IMR-90 (cell line): ENCODE measurements around the gene TBC1D8. TPM values are rescaled to one million over a fixed set of nuclear protein-coding genes. Genes with fewer than 3 reads are reported as not detected.

Experiments used
- ATAC-seq: fragments of 200-7000 bp; cut with Tn5 transposase; 2 replicates; pipeline ENCODE4 v1.9.1; 2020; ENCODE audit warnings: low read depth, mild to moderate bottlenecking, moderate library complexity
- BruUV-seq: library from RNA; stranded (reverse); fragments of 400-500 nt; replicated peaks from 2 replicates; lab custom pipeline; 2021; lab: Mats Ljungman, UMichigan
- CTCF ChIA-PET: fragments of 300-600 bp; formaldehyde crosslinking; extraction: SDS; loops from one replicate; lab custom pipeline; 2021; ENCODE audit warnings: antibody characterized with exemption; lab: Yijun Ruan, JAX
- POLR2A ChIA-PET: fragments of 300-600 bp; sonication (Branson Sonifier 250); formaldehyde crosslinking; loops from one replicate; lab custom pipeline; 2022; ENCODE audit warnings: antibody characterized with exemption; ENCODE audit not compliant: unreplicated experiment; lab: Charles Lee
- DNase-seq: peaks from one replicate; pipeline ENCODE4 v3.0.0; 2013
- H2AFZ ChIP-seq: replicated peaks from 2 replicates; pipeline ENCODE3; 2013; ENCODE audit warnings: low read length, mild to moderate bottlenecking; ENCODE audit not compliant: poor library complexity
- H2AK5ac ChIP-seq: 2 replicates; pipeline ENCODE4 v1.6.1; 2013; ENCODE audit warnings: low read depth, low read length, inconsistent platforms
- H2AK9ac ChIP-seq: replicated peaks from 2 replicates; pipeline ENCODE3; 2013; ENCODE audit warnings: mild to moderate bottlenecking, low read depth, low read length, moderate library complexity; ENCODE audit not compliant: poor library complexity
- H2BK120ac ChIP-seq: 2 replicates; pipeline ENCODE4 v1.6.1; 2013; ENCODE audit warnings: low read depth, low read length, inconsistent platforms
- H2BK15ac ChIP-seq: 3 replicates; pipeline ENCODE4 v1.6.1; 2013; ENCODE audit warnings: low read depth, low read length, inconsistent platforms
- H2BK20ac ChIP-seq: 2 replicates; pipeline ENCODE4 v1.6.1; 2013; ENCODE audit warnings: low read depth, mild to moderate bottlenecking, inconsistent platforms, low read length, moderate library complexity
- H2BK5ac ChIP-seq: 2 replicates; pipeline ENCODE4 v1.6.1; 2013; ENCODE audit warnings: mild to moderate bottlenecking, low read depth, low read length, inconsistent platforms; ENCODE audit not compliant: poor library complexity, severe bottlenecking
- H3K14ac ChIP-seq: replicated peaks from 2 replicates; pipeline ENCODE4 v1.6.1; 2013; ENCODE audit warnings: low read depth, low read length, inconsistent platforms
- H3K18ac ChIP-seq: 2 replicates; pipeline ENCODE4 v1.6.1; 2013; ENCODE audit warnings: low read depth, low read length, control low read depth
- H3K23ac ChIP-seq: 2 replicates; pipeline ENCODE4 v1.6.1; 2013; ENCODE audit warnings: low read depth, low read length, inconsistent platforms
- H3K27ac ChIP-seq: 2 replicates; pipeline ENCODE4 v1.5.1; 2013; ENCODE audit warnings: mild to moderate bottlenecking, control low read depth, low read length; ENCODE audit not compliant: insufficient read depth
- H3K27me3 ChIP-seq: 2 replicates; pipeline ENCODE4 v1.6.1; 2013; ENCODE audit warnings: low read length; ENCODE audit not compliant: control insufficient read depth, insufficient read depth
- H3K36me3 ChIP-seq: 2 replicates; pipeline ENCODE4 v1.6.1; 2013; ENCODE audit warnings: low read length, mixed read lengths; ENCODE audit not compliant: control insufficient read depth, insufficient read depth
- H3K4ac ChIP-seq: 2 replicates; pipeline ENCODE4 v1.6.1; 2013; ENCODE audit warnings: low read depth, low read length, inconsistent platforms
- H3K4me1 ChIP-seq: 2 replicates; pipeline ENCODE4 v1.6.1; 2013; ENCODE audit warnings: low read length, mixed read lengths; ENCODE audit not compliant: control insufficient read depth, insufficient read depth
- H3K4me2 ChIP-seq: 2 replicates; pipeline ENCODE4 v1.6.1; 2013; ENCODE audit warnings: low read depth, mild to moderate bottlenecking, control low read depth, low read length, moderate library complexity
- H3K4me3 ChIP-seq: 2 replicates; pipeline ENCODE4 v1.5.1; 2013; ENCODE audit warnings: low read depth, mild to moderate bottlenecking, control low read depth, low read length, moderate library complexity; ENCODE audit not compliant: insufficient read depth
- H3K56ac ChIP-seq: 2 replicates; pipeline ENCODE4 v1.6.1; 2013; ENCODE audit warnings: low read length, inconsistent platforms; ENCODE audit not compliant: insufficient read depth; ENCODE audit errors: extremely low read depth
- H3K79me1 ChIP-seq, 2 experiments: 2 replicates each; pipeline ENCODE4 v1.6.1; 2013; ENCODE audit warnings: low read length in 2 of 2, inconsistent platforms in 1 of 2, low read depth in 1 of 2
- H3K9ac ChIP-seq: 2 replicates; pipeline ENCODE4 v1.6.1; 2013; ENCODE audit warnings: low read depth, low read length, control low read depth
- H3K9me1 ChIP-seq: 2 replicates; pipeline ENCODE4 v1.6.1; 2013; ENCODE audit warnings: low read length, inconsistent platforms; ENCODE audit not compliant: insufficient read depth
- H3K9me3 ChIP-seq: 2 replicates; pipeline ENCODE4 v1.6.1; 2013; ENCODE audit warnings: low read length; ENCODE audit not compliant: control insufficient read depth, insufficient read depth
- H4K20me1 ChIP-seq: 2 replicates; pipeline ENCODE4 v1.6.1; 2013; ENCODE audit warnings: low read length, inconsistent platforms; ENCODE audit not compliant: insufficient read depth
- H4K5ac ChIP-seq: 2 replicates; pipeline ENCODE4 v1.6.1; 2013; ENCODE audit warnings: mild to moderate bottlenecking, low read depth, low read length, control low read depth
- H4K8ac ChIP-seq, 2 experiments: 2 replicates each; pipeline ENCODE4 v1.6.1; 2013; ENCODE audit warnings: low read depth in 2 of 2, low read length in 2 of 2, control low read depth in 1 of 2, inconsistent platforms in 1 of 2
- H4K91ac ChIP-seq: 2 replicates; pipeline ENCODE4 v1.6.1; 2013; ENCODE audit warnings: low read depth, low read length, inconsistent platforms; ENCODE audit not compliant: insufficient read depth
- CEBPB ChIP-seq: IDR thresholded peaks from 2 replicates; pipeline ENCODE4 v1.6.1; 2012; ENCODE audit warnings: low read depth, low read length, improper control_type of control experiment
- CTCF ChIP-seq: conservative IDR thresholded peaks from 2 replicates; pipeline ENCODE4 v1.5.1; 2012; ENCODE audit warnings: mild to moderate bottlenecking, low read depth, low read length, improper control_type of control experiment
- WGBS, 2 experiments: methylation state at CpG; one replicate each; pipeline versions ENCODE4 v1.1.5 to v1.1.7; 2013; ENCODE audit warnings: missing lambda C conversion rate in 2 of 2; ENCODE audit not compliant: insufficient read length in 1 of 2; ENCODE audit errors: extremely low coverage in 2 of 2; 5-methylcytosine and 5-hydroxymethylcytosine counted together
- dilution Hi-C: fragments of 300-500 bp; cut with HindIII; formaldehyde crosslinking; loops from one replicate; pipeline ENCODE4 v1.14.3; 2018; ENCODE audit warnings: low sequenced_read_pairs; ENCODE audit not compliant: unreplicated experiment
- in situ Hi-C: fragments of 300-500 bp; cut with MboI; formaldehyde crosslinking; loops from 3 replicates; pipeline ENCODE4 v1.14.3; 2019; ENCODE audit warnings: low sequenced_read_pairs, inconsistent platforms, mixed read lengths
- intact Hi-C: fragments of 100-400 bp; cut with micrococcal nuclease; formaldehyde crosslinking; loops from 2 replicates; pipeline ENCODE4 v1.10.0; 2022
- polyA plus RNA-seq, 3 experiments: library from polyadenylated mRNA; depleted of rRNA; stranded (reverse); fragments of >200 nt; gene quantifications; 2 replicates each; pipeline ENCODE4 v1.2.3, GENCODE V29; 2012; ENCODE audit warnings: low replicate concordance in 1 of 3
- total RNA-seq: library from RNA; depleted of rRNA; stranded (reverse); fragments of >200 nt; gene quantifications from 2 replicates; pipeline ENCODE4 v1.2.3, GENCODE V29; 2012

The TBC1D8 gene
- total and polyA plus RNA-seq, 2 of the 4 experiments (the other 2 are of a cell fraction): 1.3 to 1.5 TPM

DNA sequence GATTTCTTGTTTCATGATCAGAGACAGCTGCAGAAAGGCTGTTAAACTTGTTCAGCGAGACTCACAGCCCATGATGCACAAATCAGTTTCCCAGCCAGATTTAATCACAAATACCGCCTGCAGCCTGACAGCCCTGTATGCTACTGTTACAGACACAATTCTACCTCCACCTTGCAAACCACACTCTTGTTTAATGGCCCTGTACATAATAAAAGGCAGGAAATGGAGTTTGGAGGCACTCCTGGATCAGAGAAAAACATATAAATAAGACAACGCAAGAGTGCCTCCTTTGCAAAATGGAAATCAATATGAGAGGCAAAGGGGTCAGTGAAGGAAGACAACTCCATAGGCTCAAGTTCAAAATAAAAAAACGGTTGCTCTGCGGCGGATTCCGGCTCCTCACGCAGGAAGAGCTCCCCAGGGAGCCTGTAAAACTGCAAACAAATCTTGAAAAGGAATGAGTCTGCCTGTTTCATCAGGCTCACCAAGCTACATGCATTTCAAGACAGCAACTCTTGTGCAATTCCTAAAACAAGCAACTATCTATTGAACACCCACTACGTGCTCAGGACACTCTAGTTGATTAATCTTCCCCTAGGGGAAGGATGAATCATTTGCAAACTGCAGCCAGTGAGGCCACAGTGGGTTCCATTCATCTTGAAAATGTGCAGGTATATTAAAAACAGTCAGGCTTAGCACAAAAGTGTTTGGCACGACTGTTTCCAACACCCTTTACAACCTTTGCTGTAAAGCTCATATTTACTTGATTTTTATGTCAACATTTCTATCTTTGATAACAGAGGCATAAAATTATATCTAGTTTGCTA lies 37.5 kb downstream of the TBC1D8 start:
- peak; percentile 24 for DNase-seq
- CTCF ChIA-PET: no interaction called here
- H3K4me2 ChIP-seq: peak overlapping the region; percentile 41
- no peak overlapping the region for H2AFZ ChIP-seq
- BruUV-seq: no TSS peak
- dilution Hi-C loops: no loop called here
- H3K27ac ChIP-seq: peak overlapping the region; percentile 45; the same call in 1 of the 2 replicates
- no peaks in the 10 kb centered on the region for H3K36me3 ChIP-seq
- intact Hi-C loops: no loop called here
- no peak overlapping the region for H3K4me3 ChIP-seq
- H3K9me3 ChIP-seq: no peaks in the 10 kb centered on the region
- H2BK15ac ChIP-seq: no peak overlapping the region; the same call in 2 of the 3 replicates
- no peak overlapping the region for H2BK5ac ChIP-seq
- H3K56ac ChIP-seq: no peak overlapping the region
- TF ChIP-seq CTCF (no peak), CEBPB (peak; percentile 76)
- in situ Hi-C loops: no loop called here
- no peak overlapping the region for H2AK9ac ChIP-seq
- H3K9ac ChIP-seq: no peak overlapping the region
- H4K20me1 ChIP-seq: no peaks in the 10 kb centered on the region
- H3K4me1 ChIP-seq: peaks cover 7% of the 10 kb centered on the region
- no peaks in the 10 kb centered on the region; the same call in 1 of the 2 replicates for H3K27me3 ChIP-seq
- H3K18ac ChIP-seq: 0 out of 2 replicates have a peak overlapping the region, but pooled peaks have one; percentile 4
- H2AK5ac ChIP-seq: no peak overlapping the region; the same call in 1 of the 2 replicates
- WGBS, 2 experiments: no CpG with 5 or more reads among the region's 10 CpGs
- peak overlapping the region in 1 of 2 experiments; percentile 40; a peak in 1 of 4 replicates for H4K8ac ChIP-seq
- H4K5ac ChIP-seq: no peak overlapping the region
- H3K14ac ChIP-seq: peak overlapping the region; percentile 17; the same call in 1 of the 2 replicates
- peak overlapping the region; percentile 25; the same call in 1 of the 2 replicates for H4K91ac ChIP-seq
- peak; percentile 69 for ATAC-seq
- H3K9me1 ChIP-seq: peaks cover 9% of the 10 kb centered on the region
- H3K4ac ChIP-seq: peak overlapping the region; percentile 8; the same call in 1 of the 2 replicates
- H2BK120ac ChIP-seq: peak overlapping the region; percentile 15; the same call in 1 of the 2 replicates
- POLR2A ChIA-PET: interaction anchor here (0.6 kb wide), 1 partner anchor 67 kb away, joined by 5 read pairs; no protein-coding TSS in a partner anchor
- peak overlapping the region; percentile 3; the same call in 1 of the 2 replicates for H3K23ac ChIP-seq
- H2BK20ac ChIP-seq: peak overlapping the region; percentile 44; the same call in 1 of the 2 replicates
- H3K79me1 ChIP-seq: peaks cover 0 to 55% of the 10 kb centered on the region in 2 experiments; a peak in 3 of 4 replicates
